GM12892 (cell line): ENCODE data around the gene MAML3.

ENCODE experiments used
- DNase-seq: peaks from one replicate; pipeline ENCODE4 v3.0.0; 2011; ENCODE audit not compliant: insufficient read length
- FAIRE-seq: peaks from 2 replicates; lab custom pipeline; 2011; peaks lifted over from hg19 to GRCh38; lab: Jason Lieb, UNC
- POLR2A ChIP-seq: IDR thresholded peaks from 2 replicates; pipeline ENCODE4 v1.6.1; 2011; ENCODE audit warnings: low read depth, low read length, control low read depth
- POLR2AphosphoS5 ChIP-seq: IDR thresholded peaks from 2 replicates; pipeline ENCODE4 v1.6.1; 2011; ENCODE audit warnings: low read depth, low read length, control low read depth
- TAF1 ChIP-seq: IDR thresholded peaks from 2 replicates; pipeline ENCODE4 v1.6.1; 2011; ENCODE audit warnings: low read depth, mild to moderate bottlenecking, control low read depth, low read length, borderline replicate concordance

MAML3 gene

DNA sequence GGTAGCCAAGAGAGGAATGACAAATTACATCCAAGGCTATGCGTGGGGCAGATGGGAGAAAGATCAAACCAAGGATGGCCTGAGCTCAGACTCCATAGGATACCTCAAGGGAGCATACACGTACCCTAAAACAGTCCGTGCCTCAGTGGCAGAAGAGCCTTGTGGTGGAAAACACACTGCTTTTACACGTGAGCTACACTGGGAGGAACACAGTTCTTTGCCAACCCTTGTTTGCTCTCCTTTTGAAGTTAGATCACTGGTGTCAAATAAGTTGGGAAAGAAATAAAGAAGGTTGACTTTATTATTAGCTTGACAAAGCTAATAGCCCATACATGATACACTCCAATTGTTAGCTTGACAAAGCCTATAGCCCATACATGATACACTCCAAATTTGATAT lies 346.5 kb downstream of the MAML3 start:
- DNase-seq (no peak), FAIRE-seq (no peak)
- TF ChIP-seq TAF1 (no peak), POLR2AphosphoS5 (no peak), POLR2A (no peak)

DNA sequence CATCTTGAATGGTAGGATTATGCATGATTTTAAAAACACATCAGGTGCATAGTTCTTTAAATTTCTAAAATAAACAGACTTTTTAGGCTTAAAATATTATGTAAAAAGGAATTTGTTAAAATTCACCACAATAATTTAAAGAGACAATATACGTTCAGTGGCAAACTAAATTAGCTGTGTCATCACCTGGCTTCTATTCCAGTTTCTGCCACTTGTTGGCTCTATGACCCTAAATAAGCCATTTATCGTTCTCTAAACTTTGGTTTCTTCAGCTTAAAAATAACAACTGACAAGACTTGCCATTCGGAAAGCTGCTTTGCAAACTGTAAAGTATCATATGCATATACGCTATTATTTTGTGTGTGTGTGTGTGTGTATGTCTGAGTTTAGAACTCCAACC lies 347.1 kb downstream of the MAML3 start:
- no peak for TF ChIP-seq POLR2A
- TF ChIP-seq TAF1: no peak
- TF ChIP-seq POLR2AphosphoS5: no peak
- DNase-seq (no peak), FAIRE-seq (no peak)

DNA sequence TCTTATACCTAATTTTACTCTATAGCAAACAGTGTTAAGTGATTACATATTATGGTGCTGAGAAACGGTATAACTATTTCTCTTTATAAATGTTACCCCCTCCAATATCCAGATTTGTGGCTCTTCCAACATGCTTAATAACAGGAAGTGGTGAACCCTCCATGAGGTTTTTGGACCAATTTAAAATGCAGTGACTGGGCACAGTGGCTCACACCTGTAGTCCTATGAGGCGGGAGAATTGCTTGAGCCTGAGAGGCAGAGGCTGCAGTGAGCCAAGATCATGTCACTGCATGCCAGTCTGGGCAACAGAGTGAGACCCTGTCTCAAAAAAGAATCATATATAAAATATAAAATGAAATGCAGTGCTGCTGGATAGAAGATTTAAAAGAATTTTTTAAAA lies 351.1 kb downstream of the MAML3 start:
- DNase-seq (no peak), FAIRE-seq (no peak)
- no peak for TF ChIP-seq POLR2A
- no peak for TF ChIP-seq POLR2AphosphoS5
- TF ChIP-seq TAF1: no peak

DNA sequence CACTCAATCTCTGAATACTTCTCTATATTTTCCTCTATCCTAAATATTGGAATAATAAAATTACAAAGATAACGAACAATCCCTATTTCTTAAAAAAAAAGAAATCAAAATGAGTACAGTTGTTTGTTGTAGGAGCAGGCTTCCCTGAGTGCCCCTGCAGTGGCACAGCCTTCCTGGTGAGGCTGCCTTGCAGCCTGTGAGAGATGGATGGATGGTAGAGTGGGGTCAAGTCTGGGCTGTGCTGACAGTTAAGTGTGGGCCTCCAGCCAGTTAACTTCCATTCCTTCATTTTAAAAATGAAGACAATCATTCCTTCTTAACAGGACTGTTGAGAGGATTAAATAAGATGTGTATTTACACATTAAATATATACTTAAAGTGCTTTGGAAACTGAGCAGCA lies 351.5 kb downstream of the MAML3 start:
- TF ChIP-seq TAF1 (no peak), POLR2AphosphoS5 (no peak), POLR2A (no peak)
- FAIRE-seq: no peak
- no peak for DNase-seq

DNA sequence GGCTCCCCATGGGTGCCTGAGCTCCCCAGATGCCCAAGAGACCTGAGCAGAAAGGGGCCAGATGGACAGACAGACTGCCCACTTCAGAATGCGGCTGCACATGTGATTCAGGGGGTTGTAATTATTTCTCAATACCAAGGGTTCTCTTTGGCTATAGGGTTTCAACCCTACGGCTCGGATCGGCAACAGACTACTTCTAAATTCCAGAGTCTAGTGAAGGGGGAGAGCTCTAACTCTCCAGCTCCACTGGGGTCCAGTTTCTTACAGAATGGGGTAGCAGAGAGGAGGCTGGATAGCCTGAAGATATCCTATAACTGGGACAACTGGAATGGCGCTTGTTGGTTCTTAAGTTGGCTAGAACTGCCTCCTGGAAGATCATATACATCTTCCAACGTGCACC lies 352.1 kb downstream of the MAML3 start:
- no peak for FAIRE-seq
- DNase-seq: no peak
- TF ChIP-seq TAF1: no peak
- no peak for TF ChIP-seq POLR2AphosphoS5
- no peak for TF ChIP-seq POLR2A

DNA sequence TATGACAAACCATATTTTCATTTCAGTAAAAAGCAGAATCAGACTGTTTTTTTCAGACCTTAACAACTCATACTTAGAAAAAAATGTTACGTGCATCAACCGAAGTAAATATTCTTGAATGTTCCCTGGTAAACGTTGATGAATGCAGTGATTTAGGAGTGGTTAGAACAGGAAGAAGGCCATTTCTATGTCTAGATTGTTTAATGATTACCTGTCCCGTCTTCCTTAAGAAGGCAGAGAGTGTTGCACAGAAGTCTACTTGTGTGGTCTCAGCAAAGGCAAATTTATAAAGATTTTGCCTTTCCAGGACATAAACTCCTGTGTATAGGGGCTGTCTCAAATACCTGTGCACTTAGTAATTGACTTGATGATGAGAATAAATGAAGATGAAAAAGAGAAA lies 353.9 kb downstream of the MAML3 start:
- DNase-seq (no peak), FAIRE-seq (no peak)
- no peak for TF ChIP-seq TAF1
- TF ChIP-seq POLR2AphosphoS5: no peak
- no peak for TF ChIP-seq POLR2A

DNA sequence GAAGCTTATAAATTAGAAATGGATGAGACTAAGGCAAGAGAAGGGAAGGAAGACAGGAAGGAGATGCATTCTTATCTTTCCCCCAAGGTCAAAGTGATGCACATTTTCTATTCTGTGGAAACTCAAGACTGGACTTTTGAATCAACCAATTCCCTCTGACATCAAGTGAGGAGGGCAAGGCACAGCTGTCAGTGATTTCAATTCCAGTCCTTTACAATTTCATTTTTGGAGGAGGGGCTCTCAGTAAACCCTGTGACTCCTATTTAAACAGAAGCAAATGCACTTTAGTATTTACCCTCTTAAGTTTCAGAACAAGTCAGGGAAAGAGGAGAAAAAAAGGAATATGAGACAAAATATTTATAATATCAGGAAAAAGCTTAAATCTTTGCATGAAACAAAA lies 354.4 kb downstream of the MAML3 start:
- TF ChIP-seq TAF1 (no peak), POLR2AphosphoS5 (no peak), POLR2A (no peak)
- FAIRE-seq (no peak), DNase-seq (no peak)

DNA sequence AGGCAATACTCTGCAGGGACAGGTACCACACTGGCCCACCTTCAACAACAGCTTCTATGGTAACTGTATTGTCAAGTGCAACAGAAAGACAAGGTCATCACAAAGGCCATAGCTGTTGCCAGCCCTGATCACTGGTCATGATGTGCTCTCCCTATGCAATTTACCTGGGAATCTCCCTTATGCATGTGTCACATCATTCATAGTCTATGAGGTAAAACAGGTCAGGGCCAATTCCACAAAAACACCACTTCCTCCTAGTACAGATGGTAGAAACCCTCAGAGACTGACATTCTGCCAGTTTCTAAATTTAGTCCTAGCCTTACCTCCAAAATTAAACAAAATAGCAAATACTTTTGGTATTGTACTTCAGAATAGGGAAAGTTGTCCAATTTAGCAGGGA lies 355.5 kb downstream of the MAML3 start:
- DNase-seq (no peak), FAIRE-seq (no peak)
- no peak for TF ChIP-seq POLR2A

DNA sequence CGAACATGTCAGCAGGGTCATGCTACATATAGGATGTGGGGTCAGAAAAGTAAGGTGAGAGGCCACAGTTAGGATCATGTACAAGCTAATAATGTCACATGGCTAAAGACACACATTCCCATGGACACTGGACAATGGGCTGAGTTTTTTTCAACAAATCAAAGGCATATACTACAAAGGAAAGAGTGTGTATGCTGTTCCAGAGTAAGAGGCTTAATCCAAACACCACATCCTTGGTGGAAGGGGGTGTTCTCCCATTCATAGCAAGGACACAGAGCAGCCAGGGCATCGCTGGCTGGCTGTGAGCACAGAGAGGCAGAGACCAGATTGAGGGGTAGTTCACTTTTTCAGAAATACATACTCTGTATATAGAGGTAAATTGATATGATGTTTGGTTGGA lies 356.7 kb downstream of the MAML3 start:
- FAIRE-seq: no peak
- no peak for DNase-seq
- no peak for TF ChIP-seq POLR2A

DNA sequence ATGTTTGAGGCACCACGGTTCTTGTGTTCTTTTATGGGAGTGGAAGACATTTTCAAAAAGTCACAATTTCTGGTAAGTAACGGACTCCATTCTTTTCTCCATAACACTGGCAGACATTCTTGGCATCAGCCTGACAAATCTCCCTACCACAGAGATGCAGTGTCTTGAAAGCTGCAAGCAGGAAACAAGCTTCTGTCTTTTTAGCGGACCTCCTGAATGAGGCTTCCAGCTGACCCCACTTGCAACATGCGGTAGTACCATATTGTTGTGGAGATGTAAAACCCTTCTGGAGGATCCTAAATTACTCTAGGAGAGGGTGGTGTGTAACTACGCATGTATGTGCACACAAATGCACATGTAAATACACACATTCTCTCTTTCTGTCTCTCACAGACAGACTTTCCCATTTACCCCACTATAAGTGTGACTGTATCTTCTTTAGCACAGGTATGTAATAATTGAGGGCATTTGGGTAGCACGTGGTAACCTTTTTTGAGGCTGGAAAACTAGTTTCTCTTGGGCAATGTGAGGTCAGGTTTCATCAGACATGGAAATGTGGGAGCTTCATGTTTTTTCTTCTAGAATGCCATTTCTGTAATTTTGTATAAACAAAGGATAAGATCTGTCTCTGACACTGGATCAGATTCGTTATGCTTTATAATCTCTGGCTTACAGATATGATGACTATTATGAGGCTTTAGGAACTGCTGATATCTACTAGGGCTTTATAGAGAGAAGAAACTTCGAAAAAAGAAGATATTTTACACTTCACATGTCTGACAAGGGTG lies 358.3 kb downstream of the MAML3 start:
- FAIRE-seq (no peak), DNase-seq (no peak)
- no peak for TF ChIP-seq POLR2AphosphoS5
- TF ChIP-seq POLR2A: no peak
- no peak for TF ChIP-seq TAF1

DNA sequence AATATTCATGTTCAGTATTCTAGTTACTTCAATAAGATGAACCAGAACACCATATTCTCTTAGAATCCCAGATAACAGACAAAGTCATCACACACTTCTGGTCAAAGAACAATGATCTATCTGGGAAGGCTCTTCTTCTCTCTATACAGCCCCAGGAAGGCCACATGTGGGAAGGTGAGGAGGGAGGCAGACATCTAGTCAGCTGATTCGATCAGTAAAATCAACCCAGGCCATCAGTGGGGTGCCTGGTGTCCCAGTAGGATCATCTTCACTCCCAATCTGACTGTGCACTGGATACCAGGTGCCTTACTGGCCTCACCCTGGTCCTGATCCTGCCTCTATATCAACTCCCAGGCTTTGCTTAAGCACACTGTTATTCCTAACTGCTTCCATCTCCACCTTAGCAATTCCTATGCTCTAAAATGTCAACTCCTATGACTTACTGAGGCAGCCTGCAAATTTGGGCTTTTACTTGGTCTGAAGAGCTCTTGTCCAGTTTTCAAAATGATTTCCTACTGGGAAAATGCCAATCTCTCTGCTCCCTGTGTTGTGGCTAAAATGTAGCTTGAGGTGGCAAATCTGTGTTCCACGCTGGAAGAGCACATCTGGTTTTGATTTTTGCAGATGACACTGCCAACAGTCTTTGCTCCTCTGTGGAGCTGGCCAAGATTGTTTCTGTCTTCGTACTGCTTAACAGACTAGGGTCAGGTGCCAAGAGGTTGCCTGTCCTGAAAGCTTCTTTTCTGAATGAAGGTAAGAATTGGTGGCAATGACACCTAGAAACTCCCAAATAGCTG lies 359.6 kb downstream of the MAML3 start:
- no peak for DNase-seq
- TF ChIP-seq POLR2A (no peak), TAF1 (no peak), POLR2AphosphoS5 (no peak)
- no peak for FAIRE-seq

DNA sequence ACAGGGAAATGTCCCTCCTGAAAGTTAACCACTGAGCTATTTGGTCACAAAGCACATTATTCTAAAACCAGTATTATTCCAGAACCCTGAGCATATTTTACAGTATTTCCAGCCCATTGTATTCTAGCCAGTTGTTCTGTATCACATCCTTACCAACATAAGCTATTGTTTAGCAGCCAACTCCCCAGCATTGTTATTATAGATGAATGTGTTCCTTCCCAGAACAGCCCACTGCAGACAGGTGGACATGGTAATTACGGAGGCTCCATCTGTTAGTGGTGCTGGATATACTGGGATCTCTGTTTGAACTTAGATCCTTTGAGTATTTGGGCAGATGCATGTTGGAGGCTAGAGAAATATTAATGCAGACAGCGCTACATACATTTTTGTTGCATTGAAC lies 362.3 kb downstream of the MAML3 start:
- no peak for TF ChIP-seq TAF1
- DNase-seq (no peak), FAIRE-seq (no peak)
